IMR-90 (cell line): Measurements from ENCODE around the gene AKNA. TPM values are rescaled to one million over a fixed set of nuclear protein-coding genes. Genes with fewer than 3 reads are reported as not detected.

Source experiments
- ATAC-seq: fragments of 200-7000 bp; cut with Tn5 transposase; 2 replicates; pipeline ENCODE4 v1.9.1; 2020; ENCODE audit warnings: low read depth, mild to moderate bottlenecking, moderate library complexity
- BruUV-seq: library from RNA; stranded (reverse); fragments of 400-500 nt; replicated peaks from 2 replicates; lab custom pipeline; 2021; lab: Mats Ljungman, UMichigan
- CTCF ChIA-PET: fragments of 300-600 bp; formaldehyde crosslinking; extraction: SDS; loops from one replicate; lab custom pipeline; 2021; ENCODE audit warnings: antibody characterized with exemption; lab: Yijun Ruan, JAX
- POLR2A ChIA-PET: fragments of 300-600 bp; sonication (Branson Sonifier 250); formaldehyde crosslinking; loops from one replicate; lab custom pipeline; 2022; ENCODE audit warnings: antibody characterized with exemption; ENCODE audit not compliant: unreplicated experiment; lab: Charles Lee
- DNase-seq: peaks from one replicate; pipeline ENCODE4 v3.0.0; 2013
- H2AFZ ChIP-seq: replicated peaks from 2 replicates; pipeline ENCODE3; 2013; ENCODE audit warnings: low read length, mild to moderate bottlenecking; ENCODE audit not compliant: poor library complexity
- H2AK5ac ChIP-seq: 2 replicates; pipeline ENCODE4 v1.6.1; 2013; ENCODE audit warnings: low read depth, low read length, inconsistent platforms
- H2AK9ac ChIP-seq: replicated peaks from 2 replicates; pipeline ENCODE3; 2013; ENCODE audit warnings: mild to moderate bottlenecking, low read depth, low read length, moderate library complexity; ENCODE audit not compliant: poor library complexity
- H2BK120ac ChIP-seq: 2 replicates; pipeline ENCODE4 v1.6.1; 2013; ENCODE audit warnings: low read depth, low read length, inconsistent platforms
- H2BK15ac ChIP-seq: 3 replicates; pipeline ENCODE4 v1.6.1; 2013; ENCODE audit warnings: low read depth, low read length, inconsistent platforms
- H2BK20ac ChIP-seq: 2 replicates; pipeline ENCODE4 v1.6.1; 2013; ENCODE audit warnings: low read depth, mild to moderate bottlenecking, inconsistent platforms, low read length, moderate library complexity
- H2BK5ac ChIP-seq: 2 replicates; pipeline ENCODE4 v1.6.1; 2013; ENCODE audit warnings: mild to moderate bottlenecking, low read depth, low read length, inconsistent platforms; ENCODE audit not compliant: poor library complexity, severe bottlenecking
- H3K14ac ChIP-seq: replicated peaks from 2 replicates; pipeline ENCODE4 v1.6.1; 2013; ENCODE audit warnings: low read depth, low read length, inconsistent platforms
- H3K18ac ChIP-seq: 2 replicates; pipeline ENCODE4 v1.6.1; 2013; ENCODE audit warnings: low read depth, low read length, control low read depth
- H3K23ac ChIP-seq: 2 replicates; pipeline ENCODE4 v1.6.1; 2013; ENCODE audit warnings: low read depth, low read length, inconsistent platforms
- H3K27ac ChIP-seq: 2 replicates; pipeline ENCODE4 v1.5.1; 2013; ENCODE audit warnings: mild to moderate bottlenecking, control low read depth, low read length; ENCODE audit not compliant: insufficient read depth
- H3K27me3 ChIP-seq: 2 replicates; pipeline ENCODE4 v1.6.1; 2013; ENCODE audit warnings: low read length; ENCODE audit not compliant: control insufficient read depth, insufficient read depth
- H3K36me3 ChIP-seq: 2 replicates; pipeline ENCODE4 v1.6.1; 2013; ENCODE audit warnings: low read length, mixed read lengths; ENCODE audit not compliant: control insufficient read depth, insufficient read depth
- H3K4ac ChIP-seq: 2 replicates; pipeline ENCODE4 v1.6.1; 2013; ENCODE audit warnings: low read depth, low read length, inconsistent platforms
- H3K4me1 ChIP-seq: 2 replicates; pipeline ENCODE4 v1.6.1; 2013; ENCODE audit warnings: low read length, mixed read lengths; ENCODE audit not compliant: control insufficient read depth, insufficient read depth
- H3K4me2 ChIP-seq: 2 replicates; pipeline ENCODE4 v1.6.1; 2013; ENCODE audit warnings: low read depth, mild to moderate bottlenecking, control low read depth, low read length, moderate library complexity
- H3K4me3 ChIP-seq: 2 replicates; pipeline ENCODE4 v1.5.1; 2013; ENCODE audit warnings: low read depth, mild to moderate bottlenecking, control low read depth, low read length, moderate library complexity; ENCODE audit not compliant: insufficient read depth
- H3K56ac ChIP-seq: 2 replicates; pipeline ENCODE4 v1.6.1; 2013; ENCODE audit warnings: low read length, inconsistent platforms; ENCODE audit not compliant: insufficient read depth; ENCODE audit errors: extremely low read depth
- H3K79me1 ChIP-seq, 2 experiments: 2 replicates each; pipeline ENCODE4 v1.6.1; 2013; ENCODE audit warnings: low read length in 2 of 2, inconsistent platforms in 1 of 2, low read depth in 1 of 2
- H3K9ac ChIP-seq: 2 replicates; pipeline ENCODE4 v1.6.1; 2013; ENCODE audit warnings: low read depth, low read length, control low read depth
- H3K9me1 ChIP-seq: 2 replicates; pipeline ENCODE4 v1.6.1; 2013; ENCODE audit warnings: low read length, inconsistent platforms; ENCODE audit not compliant: insufficient read depth
- H3K9me3 ChIP-seq: 2 replicates; pipeline ENCODE4 v1.6.1; 2013; ENCODE audit warnings: low read length; ENCODE audit not compliant: control insufficient read depth, insufficient read depth
- H4K20me1 ChIP-seq: 2 replicates; pipeline ENCODE4 v1.6.1; 2013; ENCODE audit warnings: low read length, inconsistent platforms; ENCODE audit not compliant: insufficient read depth
- H4K5ac ChIP-seq: 2 replicates; pipeline ENCODE4 v1.6.1; 2013; ENCODE audit warnings: mild to moderate bottlenecking, low read depth, low read length, control low read depth
- H4K8ac ChIP-seq, 2 experiments: 2 replicates each; pipeline ENCODE4 v1.6.1; 2013; ENCODE audit warnings: low read depth in 2 of 2, low read length in 2 of 2, control low read depth in 1 of 2, inconsistent platforms in 1 of 2
- H4K91ac ChIP-seq: 2 replicates; pipeline ENCODE4 v1.6.1; 2013; ENCODE audit warnings: low read depth, low read length, inconsistent platforms; ENCODE audit not compliant: insufficient read depth
- CTCF ChIP-seq: conservative IDR thresholded peaks from 2 replicates; pipeline ENCODE4 v1.5.1; 2012; ENCODE audit warnings: mild to moderate bottlenecking, low read depth, low read length, improper control_type of control experiment
- MAZ ChIP-seq: IDR thresholded peaks from 2 replicates; pipeline ENCODE4 v1.6.1; 2012; ENCODE audit warnings: low read depth, mild to moderate bottlenecking, low read length, improper control_type of control experiment, moderate library complexity, borderline replicate concordance
- MXI1 ChIP-seq: IDR thresholded peaks from 2 replicates; pipeline ENCODE4 v1.6.1; 2012; ENCODE audit warnings: low read depth, mild to moderate bottlenecking, low read length, moderate library complexity, borderline replicate concordance
- POLR2A ChIP-seq: IDR thresholded peaks from 2 replicates; pipeline ENCODE4 v1.6.1; 2012; ENCODE audit warnings: mild to moderate bottlenecking, low read depth, low read length
- RCOR1 ChIP-seq: IDR thresholded peaks from 2 replicates; pipeline ENCODE4 v1.6.1; 2012; ENCODE audit warnings: mild to moderate bottlenecking, low read length, improper control_type of control experiment; ENCODE audit not compliant: insufficient replicate concordance
- RFX5 ChIP-seq: IDR thresholded peaks from 2 replicates; pipeline ENCODE4 v1.8.0; 2012; ENCODE audit warnings: low read depth, mild to moderate bottlenecking, low read length, moderate library complexity
- WGBS, 2 experiments: methylation state at CpG; one replicate each; pipeline versions ENCODE4 v1.1.5 to v1.1.7; 2013; ENCODE audit warnings: missing lambda C conversion rate in 2 of 2; ENCODE audit not compliant: insufficient read length in 1 of 2; ENCODE audit errors: extremely low coverage in 2 of 2; 5-methylcytosine and 5-hydroxymethylcytosine counted together
- dilution Hi-C: fragments of 300-500 bp; cut with HindIII; formaldehyde crosslinking; loops from one replicate; pipeline ENCODE4 v1.14.3; 2018; ENCODE audit warnings: low sequenced_read_pairs; ENCODE audit not compliant: unreplicated experiment
- in situ Hi-C: fragments of 300-500 bp; cut with MboI; formaldehyde crosslinking; loops from 3 replicates; pipeline ENCODE4 v1.14.3; 2019; ENCODE audit warnings: low sequenced_read_pairs, inconsistent platforms, mixed read lengths
- intact Hi-C: fragments of 100-400 bp; cut with micrococcal nuclease; formaldehyde crosslinking; loops from 2 replicates; pipeline ENCODE4 v1.10.0; 2022
- polyA plus RNA-seq, 3 experiments: library from polyadenylated mRNA; depleted of rRNA; stranded (reverse); fragments of >200 nt; gene quantifications; 2 replicates each; pipeline ENCODE4 v1.2.3, GENCODE V29; 2012; ENCODE audit warnings: low replicate concordance in 1 of 3
- total RNA-seq: library from RNA; depleted of rRNA; stranded (reverse); fragments of >200 nt; gene quantifications from 2 replicates; pipeline ENCODE4 v1.2.3, GENCODE V29; 2012

Gene AKNA
- total and polyA plus RNA-seq, 2 of the 4 experiments (the other 2 are of a cell fraction): 2.7 to 7.3 TPM

DNA sequence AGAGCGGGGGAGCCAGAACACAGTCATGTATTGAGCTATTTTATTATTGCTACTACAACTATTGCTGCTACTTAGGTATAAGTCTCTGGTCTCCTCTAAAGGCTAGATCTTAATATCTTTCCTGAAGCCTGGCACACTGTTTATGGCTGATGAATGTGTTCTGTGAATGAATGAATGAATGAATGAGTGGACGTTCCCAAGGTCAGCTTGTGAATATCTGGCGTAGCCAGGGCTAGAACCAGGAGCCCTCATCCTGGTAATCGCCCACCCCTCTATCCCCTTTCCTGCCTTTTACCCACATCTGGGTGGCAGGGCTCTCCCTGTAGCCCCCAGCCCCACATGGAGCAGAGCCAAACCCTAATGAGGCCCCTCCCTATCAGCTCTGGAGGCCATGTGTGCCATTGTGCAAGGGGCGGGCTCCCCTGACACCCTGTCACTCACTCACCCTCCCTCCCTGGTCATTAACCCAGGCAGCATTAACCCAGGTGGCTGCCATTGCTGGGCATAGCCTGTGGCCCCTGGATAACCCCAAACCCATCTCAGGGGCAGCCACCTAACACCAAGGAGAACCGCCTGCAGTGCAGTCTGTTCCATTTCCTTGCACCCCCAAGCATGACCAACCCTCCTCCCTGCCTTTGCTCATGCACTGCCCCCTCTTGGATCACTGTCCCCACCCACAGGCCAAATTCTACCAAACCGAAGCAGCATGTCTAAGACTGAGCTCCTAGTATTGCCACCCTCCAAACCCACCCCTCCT is 2.0 kb upstream of the AKNA start:
- no peak overlapping the region for H3K4me3 ChIP-seq
- no peak overlapping the region for H4K5ac ChIP-seq
- no peaks in the 10 kb centered on the region for H3K36me3 ChIP-seq
- no peak for DNase-seq
- H2AK5ac ChIP-seq: no peak overlapping the region
- ATAC-seq: no peak
- intact Hi-C loops (no loop called here), in situ Hi-C loops (no loop called here), dilution Hi-C loops (no loop called here)
- no peak overlapping the region for H3K27ac ChIP-seq
- H4K20me1 ChIP-seq: peaks cover 13% of the 10 kb centered on the region; the same call in 1 of the 2 replicates
- H3K23ac ChIP-seq: no peak overlapping the region
- TF ChIP-seq MAZ: no peak
- no peak for TF ChIP-seq POLR2A
- TF ChIP-seq CTCF: no peak
- no peak for TF ChIP-seq MXI1
- no peak for TF ChIP-seq RFX5
- no peak for TF ChIP-seq RCOR1
- no peak overlapping the region for H3K4ac ChIP-seq
- ChIA-PET POLR2A (no interaction called here), CTCF (no interaction called here)
- H3K9ac ChIP-seq: no peak overlapping the region
- no peak overlapping the region for H2BK20ac ChIP-seq
- no peaks in the 10 kb centered on the region for H3K27me3 ChIP-seq
- H3K4me1 ChIP-seq: peaks cover 25% of the 10 kb centered on the region
- no peaks in the 10 kb centered on the region for H3K9me3 ChIP-seq
- WGBS, 2 experiments: 69% methylated on average over 3 of the region's 7 CpGs; no CpG with 5 or more reads in 1 of the 2 experiments
- no peak overlapping the region for H4K91ac ChIP-seq
- H3K18ac ChIP-seq: no peak overlapping the region
- no peak overlapping the region for H2BK5ac ChIP-seq
- no peak overlapping the region for H3K14ac ChIP-seq
- no peak overlapping the region for H3K4me2 ChIP-seq
- BruUV-seq: no TSS peak
- H2BK15ac ChIP-seq: no peak overlapping the region
- no peak overlapping the region for H2AK9ac ChIP-seq
- peaks cover 17% of the 10 kb centered on the region for H3K9me1 ChIP-seq
- peaks cover 14 to 38% of the 10 kb centered on the region in 2 experiments for H3K79me1 ChIP-seq
- no peak overlapping the region for H2AFZ ChIP-seq
- no peak overlapping the region for H4K8ac ChIP-seq
- H2BK120ac ChIP-seq: no peak overlapping the region
- H3K56ac ChIP-seq: no peak overlapping the region
